Activated CD4-positive, alpha-beta T cell treated with anti-CD3 and anti-CD28 coated beads for 4 hours (primary cell): ENCODE measurements around the gene IL37.
"Not testable (repeated sequence)": the region's sequence is repeated elsewhere in the genome, so short reads cannot be mapped to it uniquely, and the experiment has no call there.

Source experiments
- DNase-seq, 2 donors: peaks; one replicate each; pipeline ENCODE4 v3.0.0-alpha.2; 2020

IL37 gene

DNA sequence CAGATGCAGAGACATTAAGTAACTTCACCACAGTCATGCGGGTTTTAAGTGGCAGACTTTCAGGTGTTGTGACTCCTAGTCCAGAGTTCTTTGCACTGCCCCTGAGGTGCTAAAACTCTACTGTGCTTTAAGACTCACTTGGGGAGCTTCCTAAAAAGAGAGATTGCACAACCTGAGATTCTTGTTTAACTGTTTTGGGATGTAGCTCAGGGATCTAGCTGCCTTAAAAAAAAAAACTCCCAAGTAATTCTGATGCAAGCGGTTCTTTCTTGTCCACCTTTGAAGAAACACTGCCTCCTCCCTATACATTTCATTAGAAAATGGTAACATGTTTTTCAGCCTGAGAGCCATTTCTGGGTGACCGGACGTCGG, 13.0 kb downstream of the IL37 start:
- DNase-seq = no peak

GRCh38 chr2:112924360-112924759, 13.4 kb downstream of the IL37 start:
- DNase-seq = no peak

DNA sequence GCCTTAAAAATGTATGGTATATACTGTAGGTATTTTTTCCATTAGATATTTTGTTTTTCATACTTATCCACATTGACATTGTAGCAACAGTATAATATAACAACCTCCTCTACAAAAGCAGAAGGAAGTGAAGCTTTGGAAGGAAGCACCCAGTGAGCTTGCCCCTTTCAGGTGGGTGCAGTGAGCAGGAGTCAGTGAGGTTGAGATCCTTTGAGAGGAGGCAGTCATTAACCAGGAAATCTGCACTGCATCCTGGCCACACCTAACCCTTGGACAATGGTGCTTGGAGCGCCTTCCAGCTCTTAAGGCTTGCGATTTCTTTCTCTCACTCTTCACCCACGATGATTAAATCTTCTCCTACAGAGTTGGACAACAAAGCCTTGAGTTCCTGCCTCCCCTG, 13.9 kb downstream of the IL37 start:
- no peak for DNase-seq

GRCh38 chr2:112926707-112927106, 15.7 kb downstream of the IL37 start:
- DNase-seq = no peak

DNA sequence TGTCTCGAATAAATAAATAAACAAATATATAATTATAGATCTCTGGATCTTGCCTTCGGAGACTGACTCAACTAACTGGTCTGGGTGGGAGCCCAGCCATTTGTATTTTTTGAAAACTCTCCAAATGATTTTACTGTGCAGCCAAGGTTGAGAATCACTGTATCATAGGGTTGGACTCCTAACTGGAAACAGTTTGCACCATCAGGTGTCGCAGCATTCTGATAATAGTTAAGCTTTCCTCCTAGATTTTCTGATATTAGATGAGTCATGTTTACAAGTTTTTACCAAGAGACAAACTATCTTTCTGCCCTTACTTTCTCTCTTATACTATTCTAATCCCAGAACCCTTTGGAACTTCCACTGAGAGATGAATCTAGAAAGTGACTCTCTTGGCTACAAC, 16.8 kb downstream of the IL37 start:
- no peak for DNase-seq

- DNase-seq = no peak
These were observed 22.3 kb downstream of the IL37 start for GRCh38 chr2:112933261-112933660.

DNA sequence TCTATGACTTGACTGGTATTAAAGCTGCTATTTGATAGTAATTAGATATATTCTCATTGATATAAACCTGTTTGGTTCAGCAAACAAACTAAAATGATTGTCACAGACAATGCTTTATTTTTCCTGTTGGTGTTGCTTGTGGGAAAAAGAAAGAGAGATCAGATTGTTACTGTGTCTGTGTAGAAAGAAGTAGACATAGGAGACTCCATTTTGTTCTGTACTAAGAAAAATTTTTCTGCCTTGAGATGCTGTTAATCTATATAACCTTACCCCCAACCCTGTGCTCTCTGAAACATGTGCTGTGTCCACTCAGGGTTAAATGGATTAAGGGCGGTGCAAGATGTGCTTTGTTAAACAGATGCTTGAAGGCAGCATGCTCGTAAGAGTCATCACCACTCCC, 23.2 kb downstream of the IL37 start:
- not testable (repeated sequence) for DNase-seq

- DNase-seq = no peak
These were observed 25.9 kb downstream of the IL37 start for GRCh38 chr2:112936927-112937232.

- DNase-seq = no peak
These were observed 27.9 kb downstream of the IL37 start for GRCh38 chr2:112938904-112939303.

- DNase-seq = no peak
These were observed 28.5 kb downstream of the IL37 start for GRCh38 chr2:112939425-112939824.

DNA sequence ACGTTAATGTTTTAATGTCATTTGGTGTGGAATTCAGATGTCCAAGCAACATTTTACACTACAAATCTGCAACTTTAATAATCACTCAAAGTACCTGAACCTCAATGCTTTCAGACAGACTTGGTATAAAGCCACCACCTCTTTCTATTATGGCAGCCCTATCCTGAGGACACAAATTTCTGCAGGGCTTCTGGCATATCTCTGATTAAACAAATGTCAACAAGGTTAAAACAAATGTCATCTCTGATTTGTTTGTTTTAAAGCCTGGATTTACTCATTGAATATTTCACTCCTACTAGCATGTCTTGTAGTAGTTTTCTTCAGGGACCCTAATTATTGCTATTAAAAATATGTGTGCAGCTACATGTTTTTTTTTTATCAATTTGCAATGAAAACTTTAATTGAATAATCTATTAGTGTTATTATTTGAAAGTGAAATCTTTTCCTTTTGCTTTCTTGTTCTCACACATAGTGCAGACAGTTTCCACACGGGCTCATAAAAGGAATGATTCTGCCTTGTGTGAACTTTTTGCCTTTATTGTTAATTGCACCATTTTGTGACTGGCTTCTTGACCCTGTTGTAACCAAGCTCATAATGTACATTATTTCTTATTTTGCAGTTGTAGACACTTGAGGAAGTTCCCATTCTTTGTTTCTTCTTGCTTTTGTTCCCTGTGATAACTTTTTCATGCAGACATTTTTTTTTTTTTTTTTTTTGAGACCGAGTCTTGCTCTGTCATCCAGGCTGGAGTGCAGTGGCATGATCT, 30.1 kb downstream of the IL37 start:
- DNase-seq = no peak

- peak; percentile 31 to 34 for DNase-seq
These were observed 31.0 kb downstream of the IL37 start for GRCh38 chr2:112941753-112942653.

DNA sequence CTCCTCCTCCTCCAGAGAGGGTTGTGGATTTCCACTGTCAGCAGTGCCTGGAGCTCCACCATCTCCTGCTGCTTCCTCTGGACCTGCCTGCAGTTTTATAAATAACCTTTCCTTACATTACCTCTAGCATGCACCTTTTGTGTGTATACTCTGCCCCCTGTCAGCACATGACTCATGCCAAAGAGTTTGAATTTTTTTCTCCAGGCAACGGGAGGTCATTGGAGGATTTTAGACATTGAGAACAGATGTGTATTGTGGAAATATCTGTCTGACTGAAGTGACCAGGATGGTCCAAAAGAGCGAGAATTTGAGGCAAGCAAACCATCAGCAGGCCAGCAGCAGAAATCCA, 31.7 kb downstream of the IL37 start:
- no peak for DNase-seq

DNA sequence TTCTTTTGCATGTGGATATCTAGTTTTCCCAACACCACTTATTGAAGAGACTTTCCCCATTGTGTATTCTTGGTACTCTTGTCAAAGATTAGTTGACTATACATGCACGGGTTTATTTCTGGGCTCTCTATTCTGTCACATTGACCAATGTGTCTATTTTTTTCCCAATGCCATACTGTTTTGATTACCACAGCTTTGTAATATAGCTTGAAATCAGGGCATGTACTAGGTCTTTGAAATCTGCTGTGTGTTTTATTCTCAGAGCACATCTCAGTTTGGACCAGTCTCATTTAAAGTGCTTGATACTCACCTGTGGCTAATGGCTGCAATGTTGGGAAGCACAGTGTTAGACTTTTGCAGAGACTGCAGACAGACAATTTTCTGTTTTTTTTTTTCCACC, 34.0 kb downstream of the IL37 start:
- DNase-seq = no peak

DNA sequence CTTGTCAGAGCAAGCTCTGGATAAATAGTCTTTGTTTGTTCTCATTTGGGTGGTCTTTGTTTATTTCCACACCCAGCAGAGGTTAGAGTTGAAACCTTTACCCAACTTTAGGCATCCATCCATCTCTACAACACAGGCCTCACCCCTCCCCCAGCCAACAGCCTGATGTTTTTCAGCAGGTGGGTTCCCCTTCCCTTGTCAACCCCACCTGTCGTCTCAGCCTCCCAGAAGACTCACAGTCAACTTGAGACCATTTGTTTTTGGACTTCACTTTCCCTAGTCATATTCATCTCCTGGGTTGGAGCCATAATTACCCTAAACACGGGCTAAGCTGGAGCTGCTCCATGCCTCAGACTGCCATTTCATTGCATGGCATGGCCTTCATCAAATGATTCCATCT, 35.1 kb downstream of the IL37 start:
- DNase-seq = no peak

DNA sequence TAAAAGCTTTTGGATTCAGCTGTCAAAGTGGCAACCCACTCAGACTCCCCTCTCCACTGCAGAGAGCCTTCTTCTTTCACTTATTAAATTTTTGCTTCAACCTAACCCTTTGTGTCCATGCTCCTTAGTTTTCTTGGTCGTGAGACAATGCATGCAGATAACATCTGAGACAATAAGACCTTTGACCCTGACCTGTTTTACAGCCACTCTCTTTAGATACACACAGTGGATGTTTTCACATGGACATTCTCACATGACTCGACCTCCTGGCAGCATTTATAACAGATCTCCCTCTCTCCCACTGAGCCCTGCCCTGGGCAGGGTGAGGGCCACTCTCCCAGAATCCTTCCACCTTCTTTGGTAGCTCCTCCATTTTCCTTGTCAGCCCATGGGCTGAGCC, 36.4 kb downstream of the IL37 start:
- no peak for DNase-seq

DNA sequence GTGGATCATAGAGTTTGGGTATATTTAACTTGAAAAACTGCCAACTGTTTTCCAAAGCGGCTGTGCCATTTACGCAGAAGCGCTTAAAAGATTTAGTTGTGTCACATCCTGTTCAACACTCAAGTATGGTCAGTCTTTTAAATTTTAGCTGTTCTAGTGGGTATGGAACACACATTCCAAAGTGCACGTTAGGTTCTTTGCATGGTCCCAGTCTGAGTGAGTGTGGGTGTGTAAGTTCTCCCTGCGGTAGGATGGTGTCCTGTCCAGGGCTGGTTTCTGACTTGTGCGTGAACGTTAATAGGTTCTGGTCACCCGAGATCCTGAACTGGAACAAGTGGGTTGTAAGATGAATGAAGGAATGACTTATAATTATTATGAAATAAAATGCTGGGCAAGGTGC, 38.5 kb downstream of the IL37 start:
- DNase-seq = no peak

- no peak for DNase-seq
These were observed 43.4 kb downstream of the IL37 start for GRCh38 chr2:112954364-112954763.

DNA sequence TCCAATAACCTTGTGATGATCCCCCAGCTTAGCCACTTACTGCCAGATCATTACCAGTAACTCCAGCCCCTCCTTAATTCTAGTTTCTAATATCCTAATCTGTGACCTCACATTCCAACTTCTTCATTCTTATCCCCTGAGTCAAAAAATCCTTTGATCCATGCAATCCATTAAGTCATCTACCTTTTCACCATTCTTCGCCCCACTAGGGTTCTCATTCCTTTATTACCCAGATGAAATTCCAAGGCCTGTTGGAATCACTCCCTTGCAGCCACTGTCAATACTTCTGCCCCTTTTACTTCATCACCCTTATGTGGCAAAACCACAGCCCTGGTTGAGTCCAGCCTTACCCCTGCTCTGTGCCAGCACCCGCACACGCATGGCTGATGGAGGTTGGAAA, 46.5 kb downstream of the IL37 start:
- no peak for DNase-seq

DNA sequence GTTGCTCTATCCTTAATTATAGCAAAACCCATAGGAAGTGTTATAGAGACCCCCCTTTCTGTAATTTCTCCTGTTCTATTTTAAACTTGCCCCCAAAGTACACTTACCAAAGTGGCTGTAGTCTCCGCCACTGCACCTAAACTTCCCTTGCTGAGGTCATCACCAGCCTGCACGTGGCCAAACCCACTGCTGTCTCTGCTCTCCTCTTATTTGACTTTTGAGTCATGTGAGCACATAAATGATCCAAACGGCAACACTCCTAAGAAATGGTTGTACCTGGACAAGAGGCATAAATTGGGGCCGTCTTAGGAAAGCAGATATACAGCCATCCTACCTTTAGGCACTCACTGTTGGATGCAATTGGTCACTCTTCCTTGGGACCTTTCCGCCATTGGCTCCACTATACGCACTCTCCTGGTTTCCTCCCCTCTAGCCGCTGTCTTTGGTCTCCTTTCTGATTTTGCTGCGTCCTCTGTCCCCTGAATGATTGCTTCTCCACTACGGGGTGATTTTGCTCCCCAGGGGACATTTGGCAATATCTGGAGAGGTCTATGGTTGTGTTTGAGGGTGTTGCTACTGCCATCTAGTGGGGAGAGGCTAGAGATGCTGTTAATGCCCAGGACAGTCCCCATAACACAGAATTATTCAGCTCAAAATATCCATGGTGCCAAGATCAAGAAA, 47.6 kb downstream of the IL37 start:
- peak; percentile 18 to 39 for DNase-seq

DNA sequence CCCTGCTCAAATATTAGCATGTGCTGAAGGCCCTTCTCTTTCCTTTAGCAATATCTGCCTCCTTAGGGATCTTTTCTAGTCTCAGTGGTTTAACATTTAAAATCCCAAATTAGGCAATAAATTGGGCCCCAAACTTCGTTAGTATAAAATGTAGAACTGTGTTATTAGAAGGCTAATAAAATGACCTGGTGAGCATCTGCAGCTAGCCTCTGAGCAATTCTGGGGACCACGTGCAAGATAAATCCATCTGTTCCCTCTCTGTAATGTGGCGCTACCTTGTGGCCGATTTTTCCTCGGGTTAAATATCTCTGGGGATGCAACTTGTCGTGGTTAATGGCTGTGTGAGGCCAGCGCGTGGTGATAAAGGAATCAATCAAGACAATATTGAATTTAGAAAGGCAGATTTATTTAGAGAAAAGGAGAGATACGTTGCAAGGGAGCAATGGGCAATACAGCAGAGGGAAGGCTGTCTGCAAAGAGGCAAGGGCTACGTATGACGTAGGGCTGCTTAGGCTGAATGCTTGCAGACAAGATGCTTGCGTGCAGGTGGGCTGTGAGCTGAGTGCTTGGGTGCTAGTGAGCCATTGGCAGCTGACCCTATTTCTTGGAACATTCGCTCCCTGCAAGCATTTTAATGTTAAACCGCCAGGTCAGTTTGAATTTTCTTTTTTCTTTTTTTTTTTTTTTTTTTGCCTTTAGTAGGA, 48.3 kb downstream of the IL37 start:
- no peak for DNase-seq

- DNase-seq = no peak
These were observed 49.4 kb downstream of the IL37 start for GRCh38 chr2:112960230-112960825.
